B cell (primary cell): ENCODE data around the gene KCNA10. TPM values are rescaled to one million over a fixed set of nuclear protein-coding genes. Genes with fewer than 3 reads are reported as not detected.

Experiments used
- ATAC-seq: fragments of 200-7000 bp; cut with Tn5 transposase; one replicate; pipeline ENCODE4 v1.10.0; 2021; ENCODE audit warnings: low read depth, mild to moderate bottlenecking, moderate number of reproducible peaks, moderate library complexity
- CTCF ChIA-PET: fragments of 350-600 bp; sonication (Branson Sonifier 250); formaldehyde crosslinking; loops from one replicate; lab custom pipeline; 2021; ENCODE audit warnings: antibody characterized with exemption, inconsistent platforms; lab: Charles Lee
- POLR2A ChIA-PET: fragments of 350-600 bp; sonication (Branson Sonifier 250); formaldehyde crosslinking; loops from one replicate; lab custom pipeline; 2021; ENCODE audit warnings: antibody characterized with exemption; lab: Charles Lee
- DNase-seq: peaks from one replicate; pipeline ENCODE4 v3.0.0; 2013
- H2AFZ ChIP-seq: 2 replicates; pipeline ENCODE4 v1.6.1; 2012; ENCODE audit warnings: mild to moderate bottlenecking, low read depth, low read length; ENCODE audit not compliant: insufficient read depth, poor library complexity, severe bottlenecking
- H3K27ac ChIP-seq, 2 donors: 1 replicate in 1 of 2; 2 replicates in 1 of 2; pipeline ENCODE4 v1.5.1; 2012 to 2013; ENCODE audit warnings: low read length in 2 of 2, mild to moderate bottlenecking in 2 of 2, moderate library complexity in 1 of 2
- H3K27me3 ChIP-seq, 4 experiments: fragments of 200-600 bp in 1 of 4; sonication (generic) in 1 of 4; replicated peaks in 1 of 4; 1 replicate in 2 of 4; 2 replicates in 2 of 4; pipeline versions ENCODE4 v1.6.1 to v1.7.0; 2013 to 2016; ENCODE audit warnings: low read length in 3 of 4, mild to moderate bottlenecking in 2 of 4, mixed read lengths in 1 of 4, moderate library complexity in 1 of 4; ENCODE audit not compliant: insufficient read depth in 4 of 4, control insufficient read depth in 3 of 4; ENCODE audit errors: control extremely low read depth in 1 of 4
- H3K36me3 ChIP-seq, 2 experiments: replicated peaks in 1 of 2; 1 replicate in 1 of 2; 2 replicates in 1 of 2; pipeline versions ENCODE4 v1.6.1 to v1.7.1; 2013; ENCODE audit warnings: low read length in 1 of 2; ENCODE audit not compliant: insufficient read depth in 2 of 2, control insufficient read depth in 1 of 2; ENCODE audit errors: control extremely low read depth in 1 of 2, extremely low read depth in 1 of 2
- H3K4me1 ChIP-seq, 2 donors: fragments of 200-600 bp in 1 of 2; sonication (generic) in 1 of 2; 1 replicate in 1 of 2; 2 replicates in 1 of 2; pipeline versions ENCODE4 v1.5.1 to v1.6.1; 2013 to 2017; ENCODE audit warnings: low read length in 2 of 2; ENCODE audit not compliant: control insufficient read depth in 2 of 2, insufficient read depth in 2 of 2
- H3K4me2 ChIP-seq: replicated peaks from 2 replicates; pipeline ENCODE3; 2012; ENCODE audit warnings: mild to moderate bottlenecking, low read depth, low read length; ENCODE audit not compliant: poor library complexity, severe bottlenecking
- H3K4me3 ChIP-seq, 5 experiments: fragments of 200-600 bp in 1 of 5; sonication (generic) in 1 of 5; 1 replicate in 3 of 5; 2 replicates in 2 of 5; pipeline versions ENCODE4 v1.5.1 to v1.7.0; 2011 to 2016; ENCODE audit warnings: low read length in 4 of 5, mild to moderate bottlenecking in 4 of 5, low read depth in 2 of 5, control low read depth in 1 of 5, moderate library complexity in 1 of 5; ENCODE audit not compliant: insufficient read depth in 1 of 5; ENCODE audit errors: control extremely low read depth in 1 of 5, extremely low read depth in 1 of 5
- H3K79me2 ChIP-seq: fragments of 200-600 bp; sonication (generic); one replicate; pipeline ENCODE4 v1.6.0; 2016; ENCODE audit warnings: low read length; ENCODE audit not compliant: control insufficient read depth, insufficient read depth
- H3K9ac ChIP-seq: fragments of 200-600 bp; sonication (generic); 2 replicates; pipeline ENCODE4 v1.6.1; 2017; ENCODE audit warnings: mild to moderate bottlenecking, low read length, moderate library complexity
- H3K9me3 ChIP-seq, 3 donors: one replicate each; pipeline versions ENCODE4 v1.6.1 to v1.7.1; 2013; ENCODE audit warnings: low read length in 2 of 3; ENCODE audit not compliant: control insufficient read depth in 2 of 3, insufficient read depth in 1 of 3; ENCODE audit errors: control extremely low read depth in 1 of 3
- H4K20me1 ChIP-seq: 2 replicates; pipeline ENCODE4 v1.6.0; 2012; ENCODE audit warnings: mild to moderate bottlenecking, low read length; ENCODE audit not compliant: insufficient read depth, control insufficient read depth, poor library complexity, severe bottlenecking
- H3K27ac Mint-ChIP-seq: one replicate; pipeline ENCODE4 v1.8.0; 2021; ENCODE audit warnings: mixed read lengths
- H3K27me3 Mint-ChIP-seq: one replicate; pipeline ENCODE4 v1.8.0; 2021; ENCODE audit warnings: mixed read lengths
- H3K4me1 Mint-ChIP-seq: one replicate; pipeline ENCODE4 v1.8.0; 2021; ENCODE audit warnings: mixed read lengths
- H3K4me3 Mint-ChIP-seq: one replicate; pipeline ENCODE4 v1.8.0; 2021; ENCODE audit warnings: mixed read lengths
- H3K9me3 Mint-ChIP-seq: one replicate; pipeline ENCODE4 v1.8.0; 2022; ENCODE audit warnings: mixed read lengths; ENCODE audit not compliant: insufficient read depth
- CTCF ChIP-seq: fragments of 200-600 bp; IDR thresholded peaks from one replicate; pipeline ENCODE4 v1.8.0; 2022; ENCODE audit warnings: antibody characterized with exemption, mild to moderate bottlenecking
- EZH2 ChIP-seq: IDR thresholded peaks from 2 replicates; pipeline ENCODE4 v1.6.1; 2012; ENCODE audit warnings: borderline replicate concordance, low read depth, mild to moderate bottlenecking, moderate library complexity, low read length; ENCODE audit not compliant: insufficient read depth, poor library complexity, severe bottlenecking
- whole genome bisulfite sequencing: methylation state at CpG from one replicate; pipeline ENCODE4 v1.1.5; 2013; ENCODE audit warnings: missing lambda C conversion rate; ENCODE audit not compliant: insufficient coverage; 5-methylcytosine and 5-hydroxymethylcytosine counted together
- intact Hi-C: fragments of 100-400 bp; cut with micrococcal nuclease; formaldehyde crosslinking; loops from one replicate; pipeline ENCODE4 v1.10.0; 2022
- polyA plus RNA-seq: library from polyadenylated mRNA; depleted of rRNA; stranded (reverse); fragments of >200 nt; gene quantifications from 2 replicates; pipeline ENCODE4 v1.2.3, GENCODE V29; 2012
- total RNA-seq, 2 donors: library from RNA; stranded (reverse); fragments of 120-200 nt in 1 of 2; gene quantifications; 1 replicate in 1 of 2; 2 replicates in 1 of 2; pipeline versions ENCODE4 v1.2.3 to v1.2.4, GENCODE V29; 2013 to 2022

Gene KCNA10
- total and polyA plus RNA-seq, 2 donors (not counting 1 experiment from before 2014, with no cell fraction given), result not detected

- peaks cover 3% of the 10 kb centered on the region for H3K4me1 Mint-ChIP-seq
- no peak for DNase-seq
- no peak for ATAC-seq
- no peak overlapping the region for H3K27ac ChIP-seq
- H3K4me1 ChIP-seq, result peaks cover 3 to 6% of the 10 kb centered on the region in 2 donors
- H3K27me3 Mint-ChIP-seq, result peaks cover 40% of the 10 kb centered on the region
- H3K27me3 ChIP-seq, result peaks cover 0 to 19% (median 5%) of the 10 kb centered on the region in 4 experiments
- intact Hi-C loops, result no loop called here
- no peak for TF ChIP-seq EZH2
- TF ChIP-seq CTCF, result no peak
- ChIA-PET CTCF (interaction anchor here (1.3 to 2.1 kb wide), 2 partner anchors 9 to 25 kb away, joined by 4 to 7 read pairs; no protein-coding TSS in a partner anchor), POLR2A (no interaction called here)
- H3K4me3 ChIP-seq, result no peak overlapping the region
- no peaks in the 10 kb centered on the region for H3K9me3 Mint-ChIP-seq
- H3K79me2 ChIP-seq, result no peaks in the 10 kb centered on the region
- H3K27ac Mint-ChIP-seq, result no peak overlapping the region
- H4K20me1 ChIP-seq, result no peaks in the 10 kb centered on the region
- no peak overlapping the region for H3K9ac ChIP-seq
- H2AFZ ChIP-seq, result no peak overlapping the region
- H3K36me3 ChIP-seq, result no peaks in the 10 kb centered on the region
- no peak overlapping the region for H3K4me2 ChIP-seq
- WGBS, result no CpG with 5 or more reads among the region's 3 CpGs
- H3K4me3 Mint-ChIP-seq, result no peak overlapping the region
- H3K9me3 ChIP-seq, result no peaks in the 10 kb centered on the region
These were observed 1.9 kb upstream of the KCNA10 start for GRCh38 chr1:110520827-110521226.

GRCh38 chr1:110515891-110516290, 3.1 kb downstream of the KCNA10 start:
- H3K9me3 ChIP-seq, result no peaks in the 10 kb centered on the region
- H3K4me1 ChIP-seq, result no peaks in the 10 kb centered on the region
- H3K36me3 ChIP-seq, result no peaks in the 10 kb centered on the region
- H3K27ac ChIP-seq, result no peak overlapping the region
- H3K4me3 ChIP-seq, result no peak overlapping the region
- no peak for DNase-seq
- no peak overlapping the region for H3K27ac Mint-ChIP-seq
- H4K20me1 ChIP-seq, result no peaks in the 10 kb centered on the region
- no peak overlapping the region for H3K4me3 Mint-ChIP-seq
- no peaks in the 10 kb centered on the region for H3K4me1 Mint-ChIP-seq
- WGBS, result 82% methylated on average over 4 of the region's 5 CpGs
- ChIA-PET CTCF (interaction anchor here (1.0 to 1.1 kb wide), 2 partner anchors 19 to 20 kb away, joined by 3 read pairs; no protein-coding TSS in a partner anchor), POLR2A (no interaction called here)
- H3K9ac ChIP-seq, result no peak overlapping the region
- no peak for ATAC-seq
- peaks cover 14% of the 10 kb centered on the region for H3K27me3 Mint-ChIP-seq
- no peak overlapping the region for H3K4me2 ChIP-seq
- intact Hi-C loops, result no loop called here
- H2AFZ ChIP-seq, result no peak overlapping the region
- TF ChIP-seq EZH2, result no peak
- no peak for TF ChIP-seq CTCF
- no peaks in the 10 kb centered on the region for H3K79me2 ChIP-seq
- peaks cover 0 to 2% (median 0%) of the 10 kb centered on the region in 4 experiments for H3K27me3 ChIP-seq
- H3K9me3 Mint-ChIP-seq, result no peaks in the 10 kb centered on the region
